Measurements from ENCODE around the gene ACSS2.

Gene ACSS2

DNA sequence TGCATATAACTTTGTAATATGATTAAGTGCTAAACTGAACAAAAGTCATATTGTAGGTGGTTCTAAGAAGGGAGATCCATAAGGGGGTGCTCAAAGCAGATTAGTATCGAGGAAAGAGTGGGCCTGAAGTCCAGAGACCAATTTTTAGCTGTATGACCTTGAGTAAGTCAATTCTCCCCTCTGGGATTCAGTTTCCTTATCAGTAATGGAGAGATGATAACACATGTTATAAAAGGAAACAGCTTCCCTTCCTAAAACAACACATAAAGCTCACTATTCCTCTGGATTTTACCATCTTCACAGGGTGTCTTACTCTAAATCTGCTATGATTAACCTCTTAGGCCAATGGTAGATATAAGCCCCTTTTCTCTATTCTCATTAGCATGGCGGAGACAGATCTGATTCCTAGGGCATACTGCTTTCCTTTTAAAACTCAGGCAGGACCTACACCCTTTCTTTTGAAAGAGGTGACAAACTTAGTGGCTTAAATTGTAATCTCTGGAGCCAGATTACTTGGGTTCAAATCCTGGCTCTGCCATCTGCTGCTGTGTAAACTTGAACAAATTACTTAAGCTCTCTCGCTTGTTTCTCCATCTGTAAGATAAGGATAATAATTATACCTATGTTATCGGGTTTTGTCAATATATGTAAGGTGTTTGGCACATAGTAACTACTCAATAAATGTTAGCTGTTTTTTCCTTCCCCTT lies 39.5 kb downstream of the ACSS2 start:
- DNase-seq (ENCODE audit: low spot score), result no peak

GRCh38 chr20:34916774-34917354 lies 40.5 kb downstream of the ACSS2 start:
- DNase-seq (ENCODE audit: low spot score), result no peak

DNA sequence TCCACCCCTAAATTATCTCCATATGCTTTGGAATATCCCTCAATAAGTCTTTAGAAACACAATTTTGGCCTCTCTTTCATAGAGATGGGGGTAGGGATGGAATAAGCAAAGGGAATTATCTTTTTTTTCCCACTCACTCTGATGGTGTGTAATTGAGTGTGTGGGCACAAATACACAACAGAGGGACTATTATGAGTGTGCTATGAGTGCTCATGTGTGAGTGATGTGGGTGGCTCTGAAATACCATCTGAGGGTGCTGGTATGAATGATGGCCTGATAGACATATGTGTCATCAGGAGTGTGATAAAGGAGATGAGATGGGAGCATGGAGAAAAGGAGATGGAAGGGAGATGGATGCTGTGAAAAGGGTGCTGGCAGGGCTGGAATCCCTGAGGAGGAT lies 43.6 kb downstream of the ACSS2 start:
- DNase-seq (ENCODE audit: low spot score), result no peak

GRCh38 chr20:34921436-34921835 lies 45.0 kb downstream of the ACSS2 start:
- DNase-seq (ENCODE audit: low spot score), result no peak

GRCh38 chr20:34922654-34923381 lies 46.4 kb downstream of the ACSS2 start:
- DNase-seq (ENCODE audit: low spot score), result peak; percentile 77

- no peak for DNase-seq (ENCODE audit: low spot score)
These were observed 47.0 kb downstream of the ACSS2 start for GRCh38 chr20:34923414-34923813.

DNA sequence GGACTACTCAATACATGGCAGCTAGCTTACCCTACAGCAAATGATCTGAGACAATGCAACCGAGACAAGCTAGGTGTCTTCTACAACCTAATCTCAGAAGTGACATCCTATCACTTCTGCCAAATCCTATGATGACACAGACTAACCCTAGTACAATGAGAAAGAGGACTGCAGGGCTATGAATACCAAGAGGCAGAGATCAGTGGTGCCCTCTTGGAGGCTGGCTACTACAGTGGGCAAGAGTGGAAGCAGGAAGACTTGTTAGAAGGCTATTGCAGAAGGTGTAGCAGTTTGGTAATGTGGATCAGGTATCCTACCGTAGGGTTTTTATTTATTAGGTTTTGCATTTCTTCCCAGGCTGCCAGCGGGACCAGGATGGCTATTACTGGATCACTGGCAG lies 48.9 kb downstream of the ACSS2 start:
- DNase-seq (ENCODE audit: low spot score), result no peak

GRCh38 chr20:34925981-34926380 lies 49.6 kb downstream of the ACSS2 start:
- DNase-seq (ENCODE audit: low spot score), result no peak

- no peak for DNase-seq (ENCODE audit: low spot score)
These were observed 50.2 kb downstream of the ACSS2 start for GRCh38 chr20:34926581-34926980.

DNA sequence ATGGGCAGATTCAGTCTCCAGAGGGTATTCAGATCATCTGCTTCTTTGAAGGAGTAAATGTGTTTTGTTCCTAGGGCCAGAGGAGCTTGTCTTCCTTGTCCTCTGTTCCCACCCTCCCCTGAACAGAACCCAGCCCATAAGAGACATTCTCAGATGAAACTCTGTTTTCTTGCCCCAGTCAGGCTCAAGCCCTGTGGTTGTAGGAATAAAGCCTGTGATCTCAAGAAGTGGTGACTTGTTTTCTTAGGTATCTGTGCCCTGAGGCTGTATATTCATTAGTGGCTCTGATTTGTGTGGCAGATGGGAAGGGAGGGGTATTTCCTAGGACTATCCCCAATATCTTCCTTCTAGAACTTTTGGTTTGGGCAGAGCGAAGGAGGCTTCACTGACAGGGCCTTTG lies 51.3 kb downstream of the ACSS2 start:
- no peak for DNase-seq (ENCODE audit: low spot score)

GRCh38 chr20:34928411-34928810 lies 52.0 kb downstream of the ACSS2 start:
- DNase-seq (ENCODE audit: low spot score), result no peak

DNA sequence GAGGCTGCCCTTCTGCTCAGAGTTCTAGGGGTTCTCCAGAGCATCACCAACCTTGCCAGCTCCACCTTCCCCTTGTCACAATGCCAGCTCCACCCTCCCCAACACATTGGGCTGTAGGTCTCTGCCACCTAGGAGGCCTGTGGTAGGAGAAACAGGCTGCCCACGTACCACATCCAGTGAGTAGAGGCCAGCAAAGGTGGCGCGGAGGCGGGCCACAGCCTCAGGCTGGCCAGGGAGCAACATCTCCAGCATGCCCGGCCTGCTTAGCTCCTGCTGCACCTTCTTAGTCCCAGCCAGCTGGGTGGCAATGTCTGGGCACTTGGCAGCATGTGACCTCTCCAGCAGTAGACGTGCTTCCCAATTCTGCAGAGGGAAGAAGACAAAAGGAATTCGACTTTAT lies 55.4 kb downstream of the ACSS2 start:
- DNase-seq (ENCODE audit: low spot score), result no peak

DNA sequence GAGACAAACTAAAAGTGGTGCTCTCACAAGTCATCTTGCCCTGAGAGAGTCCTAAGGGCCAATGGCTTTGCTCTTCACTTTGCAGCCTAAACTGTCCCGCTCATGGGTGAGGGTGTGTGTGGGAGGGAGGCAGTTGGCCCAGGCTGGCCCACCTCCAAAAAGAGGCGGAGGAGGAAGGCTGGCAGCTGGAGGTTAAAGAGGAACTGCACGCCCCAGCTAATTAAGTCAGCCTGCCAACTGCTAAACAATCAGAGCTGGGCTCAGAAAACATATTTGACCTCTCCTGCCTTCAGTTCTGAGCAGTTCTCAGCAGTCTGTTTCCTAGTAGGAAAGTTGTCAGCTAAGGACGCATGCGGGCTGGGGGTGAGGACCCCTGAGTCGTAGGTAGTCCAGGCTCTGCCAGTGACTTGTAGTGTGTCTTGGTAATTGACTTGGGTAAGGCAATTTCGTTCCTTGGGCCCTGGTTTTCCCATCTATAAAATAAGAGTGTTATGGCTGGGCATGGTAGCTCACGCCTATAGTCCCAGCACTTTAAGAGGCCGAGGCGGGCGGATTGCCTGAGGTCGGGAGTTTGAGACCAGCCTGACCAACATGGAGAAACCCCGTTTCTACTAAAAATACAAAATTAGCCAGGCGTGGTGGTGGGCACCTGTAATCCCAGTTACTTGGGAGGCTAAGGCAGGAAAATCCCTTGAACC lies 62.2 kb downstream of the ACSS2 start:
- DNase-seq (ENCODE audit: low spot score), result no peak

GRCh38 chr20:34940081-34940481 lies 63.7 kb downstream of the ACSS2 start:
- DNase-seq (ENCODE audit: low spot score), result no peak

DNA sequence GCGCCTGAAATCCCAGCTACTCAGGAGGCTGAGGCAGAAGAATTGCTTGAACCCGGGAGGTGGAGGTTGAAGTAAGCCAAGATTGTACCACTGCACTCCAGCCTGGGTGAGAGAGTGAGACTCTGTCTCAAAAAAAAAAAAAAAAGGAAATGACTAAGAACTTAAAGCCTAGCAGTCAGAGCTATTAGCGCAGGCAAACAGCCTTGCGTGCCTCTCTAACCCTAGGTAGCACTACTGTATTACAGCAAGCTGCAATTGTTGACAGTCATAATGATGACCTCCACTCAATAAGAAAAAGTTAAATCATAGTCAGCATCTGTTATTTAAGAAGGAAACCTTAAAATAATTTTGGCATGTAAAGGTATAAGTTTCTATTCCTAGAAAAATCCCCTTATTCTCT lies 64.8 kb downstream of the ACSS2 start:
- DNase-seq (ENCODE audit: low spot score), result no peak

- no peak for DNase-seq (ENCODE audit: low spot score)
These were observed 65.9 kb downstream of the ACSS2 start for GRCh38 chr20:34942301-34942700.

DNA sequence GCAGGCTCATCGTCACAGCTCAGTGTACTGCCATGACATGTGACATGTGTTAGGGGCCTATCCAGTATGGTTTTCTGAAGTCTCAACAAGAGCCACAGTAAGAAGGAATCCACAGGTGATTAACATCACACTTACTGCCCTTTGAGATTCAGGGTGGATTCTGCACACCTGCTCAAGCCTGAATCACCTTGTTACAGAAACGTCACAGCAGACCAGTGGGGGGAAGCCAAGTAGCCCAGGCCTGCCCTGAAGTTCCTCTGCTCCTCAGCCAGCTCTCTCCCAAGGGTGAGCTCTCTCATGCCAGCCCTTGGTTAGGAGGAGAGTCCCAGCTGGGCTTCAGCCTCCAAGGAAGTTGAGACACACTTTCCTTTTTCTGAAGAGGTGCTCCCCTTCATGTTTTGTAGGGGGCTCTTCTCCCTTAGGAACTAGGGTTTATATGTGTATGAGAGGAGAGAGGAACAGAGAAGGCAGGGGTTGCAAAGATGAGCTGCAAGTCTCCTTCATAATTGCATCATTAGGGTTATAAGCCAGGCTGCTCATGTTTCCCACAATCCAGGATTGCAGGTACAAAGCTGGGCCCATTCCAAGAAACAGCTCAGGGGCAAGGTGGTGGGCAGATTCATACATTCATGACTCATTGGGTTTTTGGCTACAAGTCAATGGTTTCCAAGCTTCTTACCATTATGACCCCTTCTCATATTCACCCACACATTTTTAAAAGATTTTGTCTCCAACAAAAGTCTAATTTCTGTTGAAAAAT lies 67.6 kb downstream of the ACSS2 start:
- DNase-seq (ENCODE audit: low spot score), result no peak

GRCh38 chr20:34945315-34946077 lies 69.1 kb downstream of the ACSS2 start:
- DNase-seq (ENCODE audit: low spot score), result no peak

- DNase-seq (ENCODE audit: low spot score), result no peak
These were observed 70.2 kb downstream of the ACSS2 start for GRCh38 chr20:34946661-34947060.

- DNase-seq (ENCODE audit: low spot score), result no peak
These were observed 70.9 kb downstream of the ACSS2 start for GRCh38 chr20:34947336-34947735.

DNA sequence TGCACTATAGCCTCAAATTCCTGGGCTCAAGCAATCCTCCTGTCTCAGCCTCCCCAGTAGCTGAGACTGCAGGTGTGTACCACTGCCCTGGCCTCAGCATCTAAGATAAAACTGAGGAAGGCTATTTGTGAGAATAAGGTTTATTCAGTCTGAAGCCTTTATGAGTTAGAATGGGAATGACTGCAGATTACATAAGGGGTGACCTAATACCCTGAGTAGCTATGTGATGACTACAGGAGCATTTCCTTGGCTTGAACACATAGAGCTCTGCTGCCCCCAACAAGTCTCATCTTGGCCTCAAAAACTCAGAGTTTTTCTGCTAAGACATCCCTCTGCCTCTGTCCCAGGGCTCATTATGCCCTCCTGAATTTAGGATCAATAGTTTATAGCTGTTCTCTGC lies 71.6 kb downstream of the ACSS2 start:
- peak; percentile 76 for DNase-seq (ENCODE audit: low spot score)

Data from AG08396 (cell line).